Measurements from ENCODE around the gene FAM83G.
"Not testable (repeated sequence)": the region's sequence is repeated elsewhere in the genome, so short reads cannot be mapped to it uniquely, and the experiment has no call there.

The FAM83G gene

GRCh38 chr17:18950944-18951905 is 53.3 kb downstream of the FAM83G start:
- no peak for DNase-seq (ENCODE audit: low spot score)

- no peak for DNase-seq (ENCODE audit: low spot score)
Observed at GRCh38 chr17:18950346-18950745, 54.2 kb downstream of the FAM83G start.

GRCh38 chr17:18949566-18949965 is 55.0 kb downstream of the FAM83G start:
- no peak for DNase-seq (ENCODE audit: low spot score)

GRCh38 chr17:18948476-18949006 is 56.0 kb downstream of the FAM83G start:
- DNase-seq (ENCODE audit: low spot score): no peak

- DNase-seq (ENCODE audit: low spot score): no peak
Observed at GRCh38 chr17:18947866-18948265, 56.7 kb downstream of the FAM83G start.

GRCh38 chr17:18946536-18946935 is 58.0 kb downstream of the FAM83G start:
- no peak for DNase-seq (ENCODE audit: low spot score)

GRCh38 chr17:18944646-18945045 is 59.9 kb downstream of the FAM83G start:
- no peak for DNase-seq (ENCODE audit: low spot score)

- DNase-seq (ENCODE audit: low spot score): no peak
Observed at GRCh38 chr17:18938692-18939023, 65.9 kb downstream of the FAM83G start.

- DNase-seq (ENCODE audit: low spot score): no peak
Observed at GRCh38 chr17:18937981-18938691, 66.4 kb downstream of the FAM83G start.

GRCh38 chr17:18933102-18934058 is 71.2 kb downstream of the FAM83G start:
- DNase-seq (ENCODE audit: low spot score): no peak

GRCh38 chr17:18932360-18933055 is 72.1 kb downstream of the FAM83G start:
- DNase-seq (ENCODE audit: low spot score): no peak

GRCh38 chr17:18928628-18929125 is 75.9 kb downstream of the FAM83G start:
- no peak for DNase-seq (ENCODE audit: low spot score)

- no peak for DNase-seq (ENCODE audit: low spot score)
Observed at GRCh38 chr17:18925187-18925586, 79.4 kb downstream of the FAM83G start.

GRCh38 chr17:18922596-18922995 is 82.0 kb downstream of the FAM83G start:
- not testable (repeated sequence) for DNase-seq (ENCODE audit: low spot score)

GRCh38 chr17:18921912-18922451 is 82.6 kb downstream of the FAM83G start:
- no peak for DNase-seq (ENCODE audit: low spot score)

GRCh38 chr17:18921485-18921884 is 83.1 kb downstream of the FAM83G start:
- DNase-seq (ENCODE audit: low spot score): no peak

- no peak for DNase-seq (ENCODE audit: low spot score)
Observed at GRCh38 chr17:18920911-18921441, 83.6 kb downstream of the FAM83G start.

GRCh38 chr17:18919963-18920362 is 84.6 kb downstream of the FAM83G start:
- no peak for DNase-seq (ENCODE audit: low spot score)

Measured in iPS-NIHi11 (cell line).